GM06990 (cell line): ENCODE results near the gene CCDC57.

Source experiments
- DNase-seq: peaks from one replicate; pipeline ENCODE4 v3.0.0-alpha.2; 2011; ENCODE audit not compliant: insufficient read length; ENCODE audit errors: extremely low read depth
- H3K27me3 ChIP-seq: replicated peaks from 2 replicates; pipeline ENCODE4 v1.6.0; 2011; ENCODE audit warnings: low read length; ENCODE audit not compliant: control insufficient read depth, insufficient read depth
- H3K36me3 ChIP-seq: 2 replicates; pipeline ENCODE4 v1.5.1; 2011; ENCODE audit warnings: low read length; ENCODE audit not compliant: control insufficient read depth, insufficient read depth
- H3K4me3 ChIP-seq: replicated peaks from 2 replicates; pipeline ENCODE4 v1.5.1; 2011; ENCODE audit warnings: low read depth, mild to moderate bottlenecking, control low read depth, low read length
- CTCF ChIP-seq: IDR thresholded peaks from 2 replicates; pipeline ENCODE4 v1.5.1; 2011; ENCODE audit warnings: low read length, control low read depth, mild to moderate bottlenecking, inconsistent platforms; ENCODE audit not compliant: insufficient read depth, poor library complexity, severe bottlenecking

Gene CCDC57

GRCh38 chr17:82060001-82060380 lies 152.7 kb downstream of the CCDC57 start:
- Histone ChIP-seq H3K4me3 (no peak overlapping the region), H3K27me3 (no peaks in the 10 kb centered on the region), H3K36me3 (peaks cover 50% of the 10 kb centered on the region)
- peak; percentile 13 for DNase-seq
- TF ChIP-seq CTCF = no peak

GRCh38 chr17:82059272-82060000 lies 153.2 kb downstream of the CCDC57 start:
- no peak for TF ChIP-seq CTCF
- H3K27me3 ChIP-seq = no peaks in the 10 kb centered on the region
- no peak overlapping the region for H3K4me3 ChIP-seq
- peaks cover 54% of the 10 kb centered on the region for H3K36me3 ChIP-seq
- DNase-seq = peak; percentile 22

- no peak overlapping the region for H3K4me3 ChIP-seq
- no peaks in the 10 kb centered on the region for H3K27me3 ChIP-seq
- peak; percentile 8 for DNase-seq
- TF ChIP-seq CTCF = no peak
- peaks cover 56% of the 10 kb centered on the region for H3K36me3 ChIP-seq
Observed at GRCh38 chr17:82058855-82059249, 153.8 kb downstream of the CCDC57 start.

- H3K36me3 ChIP-seq = peaks cover 55% of the 10 kb centered on the region
- TF ChIP-seq CTCF = no peak
Observed at GRCh38 chr17:82058230-82058854, 154.3 kb downstream of the CCDC57 start.

GRCh38 chr17:82056729-82057621 lies 155.7 kb downstream of the CCDC57 start:
- no peak for TF ChIP-seq CTCF
- peak; percentile 20 for DNase-seq
- Histone ChIP-seq H3K4me3 (no peak overlapping the region), H3K27me3 (no peaks in the 10 kb centered on the region), H3K36me3 (peaks cover 46% of the 10 kb centered on the region)

More at GRCh38 chr17:82058230-82058854, 154.3 kb downstream of the CCDC57 start:
- no peak overlapping the region for H3K4me3 ChIP-seq
- no peaks in the 10 kb centered on the region for H3K27me3 ChIP-seq
- peak; percentile 12 for DNase-seq
